Measurements from ENCODE around the gene MAST4. TPM values are rescaled to one million over a fixed set of nuclear protein-coding genes. Genes with fewer than 3 reads are reported as not detected.
A peak's percentile ranks its signal among the peaks of the same experiment; 100 is the strongest.

MAST4 gene
- total RNA-seq, 2 experiments from 2014 or later: 1.3 to 21.9 TPM

DNA sequence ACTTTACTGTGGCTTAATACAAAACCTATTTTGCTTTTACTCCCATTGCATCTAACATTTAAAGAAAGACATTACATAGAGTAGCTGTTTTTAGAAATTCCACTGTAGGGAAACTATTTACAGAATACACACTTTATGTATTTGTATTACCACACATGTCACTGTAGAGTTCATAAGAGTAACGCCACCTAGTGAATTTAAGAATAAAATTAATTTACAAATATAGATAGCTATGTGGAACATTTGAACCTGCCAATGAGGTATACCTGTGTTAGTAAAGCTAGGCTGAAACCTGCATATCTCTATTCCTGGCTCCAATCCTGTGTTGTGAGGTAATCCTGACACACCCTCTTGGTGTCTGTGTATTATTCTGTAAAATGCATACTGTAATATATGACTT lies 234.4 kb downstream of the MAST4 start:
- no peak overlapping the region for H3K4me3 ChIP-seq (ENCODE audit: low read depth, low read length, poor library complexity, severe bottlenecking)
- intact Hi-C loops (cut with micrococcal nuclease; ENCODE audit: unreplicated experiment): no loop called here
- POLR2A ChIA-PET: interaction anchor here (1.4 to 1.6 kb wide), 2 partner anchors 9 to 25 kb away, joined by 4 read pairs; no protein-coding TSS in a partner anchor
- no peaks in the 10 kb centered on the region for H3K9me2 ChIP-seq (ENCODE audit: insufficient read depth, low read length)
- H2AFZ ChIP-seq (ENCODE audit: low read length): no peak overlapping the region
- H3K79me2 ChIP-seq (ENCODE audit: insufficient read depth, low read depth, low read length): no peaks in the 10 kb centered on the region
- no peak for TF ChIP-seq EZH2phosphoT487 (IDR thresholded peaks at IDR 0.05; ENCODE audit: borderline replicate concordance, low read depth, low read length)
- TF ChIP-seq, protein P1, sequence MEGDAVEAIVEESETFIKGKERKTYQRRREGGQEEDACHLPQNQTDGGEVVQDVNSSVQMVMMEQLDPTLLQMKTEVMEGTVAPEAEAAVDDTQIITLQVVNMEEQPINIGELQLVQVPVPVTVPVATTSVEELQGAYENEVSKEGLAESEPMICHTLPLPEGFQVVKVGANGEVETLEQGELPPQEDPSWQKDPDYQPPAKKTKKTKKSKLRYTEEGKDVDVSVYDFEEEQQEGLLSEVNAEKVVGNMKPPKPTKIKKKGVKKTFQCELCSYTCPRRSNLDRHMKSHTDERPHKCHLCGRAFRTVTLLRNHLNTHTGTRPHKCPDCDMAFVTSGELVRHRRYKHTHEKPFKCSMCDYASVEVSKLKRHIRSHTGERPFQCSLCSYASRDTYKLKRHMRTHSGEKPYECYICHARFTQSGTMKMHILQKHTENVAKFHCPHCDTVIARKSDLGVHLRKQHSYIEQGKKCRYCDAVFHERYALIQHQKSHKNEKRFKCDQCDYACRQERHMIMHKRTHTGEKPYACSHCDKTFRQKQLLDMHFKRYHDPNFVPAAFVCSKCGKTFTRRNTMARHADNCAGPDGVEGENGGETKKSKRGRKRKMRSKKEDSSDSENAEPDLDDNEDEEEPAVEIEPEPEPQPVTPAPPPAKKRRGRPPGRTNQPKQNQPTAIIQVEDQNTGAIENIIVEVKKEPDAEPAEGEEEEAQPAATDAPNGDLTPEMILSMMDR (conservative IDR thresholded peaks at IDR 0.05; ENCODE audit: low read length): peak; percentile 69; the same call in 1 of the 2 replicates
- CTCF ChIA-PET (ENCODE audit: unreplicated experiment): no interaction called here
- no peaks in the 10 kb centered on the region for H3K9me3 ChIP-seq (ENCODE audit: low read length)
- no TSS peak for BruUV-seq (replicated peaks)
- no peaks in the 10 kb centered on the region for H4K20me1 ChIP-seq (ENCODE audit: insufficient read depth, low read length)
- H3K36me3 ChIP-seq (ENCODE audit: insufficient read depth, low read length): no peaks in the 10 kb centered on the region
- H3K27ac ChIP-seq (ENCODE audit: low read depth, low read length, poor library complexity, severe bottlenecking): no peak overlapping the region
- H3K4me1 ChIP-seq (ENCODE audit: insufficient read depth, low read length, poor library complexity, severe bottlenecking): no peaks in the 10 kb centered on the region
- H3K4me2 ChIP-seq (ENCODE audit: low read length): no peak overlapping the region
- DNase-seq (ENCODE audit: low spot score): peak; percentile 2

- TF ChIP-seq, protein P1 (conservative IDR thresholded peaks at IDR 0.05; ENCODE audit: low read length): no peak
- no peak for TF ChIP-seq EZH2phosphoT487 (IDR thresholded peaks at IDR 0.05; ENCODE audit: borderline replicate concordance, low read depth, low read length)
Measured at GRCh38 chr5:66839636-66840185, 243.5 kb downstream of the MAST4 start.

DNA sequence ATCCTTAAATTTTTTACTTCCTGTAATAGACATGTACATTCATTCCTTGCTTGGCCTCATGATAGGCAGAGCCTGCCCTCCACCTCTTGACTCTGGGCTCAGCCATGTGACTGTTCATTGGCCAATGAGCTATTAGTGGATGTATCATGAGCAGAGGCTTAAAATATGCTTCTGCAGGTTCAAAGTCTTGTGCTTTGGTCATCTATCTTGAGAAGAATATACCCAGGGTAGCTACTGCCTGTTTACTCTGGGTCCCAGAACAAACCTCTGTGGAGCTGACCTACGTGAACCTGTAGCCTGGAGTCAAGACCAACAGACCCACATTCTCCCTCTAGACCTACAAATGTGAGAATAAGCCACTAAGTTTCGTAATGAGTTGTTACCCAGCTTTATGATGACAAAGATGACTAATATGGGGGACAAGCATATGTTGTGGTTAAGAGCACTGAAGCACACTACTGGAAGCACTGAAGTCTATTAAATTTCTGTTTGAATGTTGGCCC lies 244.4 kb downstream of the MAST4 start:
- Histone ChIP-seq H3K9me3 (ENCODE audit: low read length) (no peaks in the 10 kb centered on the region), H3K27ac (ENCODE audit: low read depth, low read length, poor library complexity, severe bottlenecking) (no peak overlapping the region), H3K4me3 (ENCODE audit: low read depth, low read length, poor library complexity, severe bottlenecking) (no peak overlapping the region), H3K4me1 (ENCODE audit: insufficient read depth, low read length, poor library complexity, severe bottlenecking) (no peaks in the 10 kb centered on the region), H3K36me3 (ENCODE audit: insufficient read depth, low read length) (no peaks in the 10 kb centered on the region), H3K9me2 (ENCODE audit: insufficient read depth, low read length) (no peaks in the 10 kb centered on the region), H3K4me2 (ENCODE audit: low read length) (no peak overlapping the region), H2AFZ (ENCODE audit: low read length) (no peak overlapping the region), H3K79me2 (ENCODE audit: insufficient read depth, low read depth, low read length) (no peaks in the 10 kb centered on the region), H4K20me1 (ENCODE audit: insufficient read depth, low read length) (no peaks in the 10 kb centered on the region)
- POLR2A ChIA-PET: interaction anchor here (0.6 to 1.0 kb wide), 4 partner anchors 9 to 594 kb away, joined by 3 to 5 read pairs (median 4); no protein-coding TSS in a partner anchor
- no peak for DNase-seq (ENCODE audit: low spot score)
- CTCF ChIA-PET (ENCODE audit: unreplicated experiment): no interaction called here
- BruUV-seq (replicated peaks): no TSS peak
- TF ChIP-seq, protein P1 (conservative IDR thresholded peaks at IDR 0.05; ENCODE audit: low read length): no peak
- no peak for TF ChIP-seq EZH2phosphoT487 (IDR thresholded peaks at IDR 0.05; ENCODE audit: borderline replicate concordance, low read depth, low read length)
- intact Hi-C loops (cut with micrococcal nuclease; ENCODE audit: unreplicated experiment): no loop called here

More at GRCh38 chr5:66839636-66840185, 243.5 kb downstream of the MAST4 start:
- no peaks in the 10 kb centered on the region for H3K4me1 ChIP-seq (ENCODE audit: insufficient read depth, low read length, poor library complexity, severe bottlenecking)
- no peak overlapping the region for H3K4me2 ChIP-seq (ENCODE audit: low read length)
- H2AFZ ChIP-seq (ENCODE audit: low read length): no peak overlapping the region
- H3K36me3 ChIP-seq (ENCODE audit: insufficient read depth, low read length): no peaks in the 10 kb centered on the region
- no peaks in the 10 kb centered on the region for H4K20me1 ChIP-seq (ENCODE audit: insufficient read depth, low read length)
- intact Hi-C loops (cut with micrococcal nuclease; ENCODE audit: unreplicated experiment): no loop called here
- CTCF ChIA-PET (ENCODE audit: unreplicated experiment): no interaction called here
- POLR2A ChIA-PET: interaction anchor here (0.6 to 1.0 kb wide), 8 partner anchors 8 to 595 kb away, joined by 3 to 5 read pairs (median 3); no protein-coding TSS in a partner anchor
- no peaks in the 10 kb centered on the region for H3K9me3 ChIP-seq (ENCODE audit: low read length)
- no TSS peak for BruUV-seq (replicated peaks)
- no peak overlapping the region for H3K4me3 ChIP-seq (ENCODE audit: low read depth, low read length, poor library complexity, severe bottlenecking)
- H3K79me2 ChIP-seq (ENCODE audit: insufficient read depth, low read depth, low read length): no peaks in the 10 kb centered on the region
- H3K27ac ChIP-seq (ENCODE audit: low read depth, low read length, poor library complexity, severe bottlenecking): no peak overlapping the region
- no peaks in the 10 kb centered on the region for H3K9me2 ChIP-seq (ENCODE audit: insufficient read depth, low read length)
- no peak for DNase-seq (ENCODE audit: low spot score)
